Stimulated activated CD4-positive, alpha-beta T cell treated with anti-CD3 and anti-CD28 coated beads, Interleukin-12 subunit alpha, Interleukin-12 subunit beta, amount 100 ng/mL, for 48 hours (primary cell): ENCODE results near the gene CIB4.

ENCODE experiments used
- DNase-seq, 3 donors: peaks; one replicate each; pipeline ENCODE4 v3.0.0-alpha.2; 2020; ENCODE audit warnings: low read depth in 2 of 3, low spot score in 1 of 3

CIB4 gene

DNA sequence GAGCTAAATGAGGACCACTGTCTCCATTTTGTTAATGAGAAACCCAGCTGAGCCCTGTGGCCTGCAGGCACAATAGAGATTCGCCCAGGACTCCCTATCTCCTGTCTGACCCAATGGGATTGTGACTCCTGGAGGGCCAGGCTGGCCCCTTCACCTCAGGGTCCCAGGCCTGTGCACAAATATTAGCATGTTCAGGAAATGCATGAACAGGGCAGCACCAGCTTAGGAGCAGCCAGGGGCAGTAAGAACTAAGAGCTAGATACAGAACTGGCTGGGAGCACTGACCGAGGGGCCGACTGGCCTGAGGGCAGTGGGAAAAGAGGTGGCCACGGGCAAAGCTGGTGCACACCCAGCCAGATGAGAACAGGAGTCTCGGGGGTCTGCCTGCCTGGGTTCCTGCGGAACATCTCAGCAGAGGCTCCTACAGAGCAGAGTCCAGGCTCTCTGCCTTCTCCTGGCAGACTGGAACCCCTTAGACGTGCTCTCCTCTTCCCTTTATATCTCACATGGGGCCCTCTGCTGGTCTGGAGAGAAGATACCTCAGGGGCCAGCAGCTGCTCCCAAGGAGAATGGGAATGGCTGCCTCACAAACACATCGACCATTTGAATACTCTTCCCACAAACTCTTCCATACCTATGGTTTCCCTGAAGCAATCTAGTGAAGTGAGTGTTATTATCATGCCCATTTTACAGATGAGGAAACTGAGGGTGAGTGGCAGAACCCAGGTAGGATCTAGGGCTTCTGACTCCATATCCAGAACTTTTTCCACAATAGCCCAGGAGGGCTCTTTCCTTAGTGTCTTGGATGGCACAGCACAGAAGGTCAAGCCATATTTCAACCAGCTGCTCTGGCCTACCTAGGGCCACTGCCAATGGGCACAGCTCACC is 85.7 kb downstream of the CIB4 start:
- DNase-seq: no peak

- DNase-seq: no peak
Measured at GRCh38 chr2:26552641-26553374, 88.4 kb downstream of the CIB4 start.

- no peak for DNase-seq
Measured at GRCh38 chr2:26550276-26551015, 90.7 kb downstream of the CIB4 start.

DNA sequence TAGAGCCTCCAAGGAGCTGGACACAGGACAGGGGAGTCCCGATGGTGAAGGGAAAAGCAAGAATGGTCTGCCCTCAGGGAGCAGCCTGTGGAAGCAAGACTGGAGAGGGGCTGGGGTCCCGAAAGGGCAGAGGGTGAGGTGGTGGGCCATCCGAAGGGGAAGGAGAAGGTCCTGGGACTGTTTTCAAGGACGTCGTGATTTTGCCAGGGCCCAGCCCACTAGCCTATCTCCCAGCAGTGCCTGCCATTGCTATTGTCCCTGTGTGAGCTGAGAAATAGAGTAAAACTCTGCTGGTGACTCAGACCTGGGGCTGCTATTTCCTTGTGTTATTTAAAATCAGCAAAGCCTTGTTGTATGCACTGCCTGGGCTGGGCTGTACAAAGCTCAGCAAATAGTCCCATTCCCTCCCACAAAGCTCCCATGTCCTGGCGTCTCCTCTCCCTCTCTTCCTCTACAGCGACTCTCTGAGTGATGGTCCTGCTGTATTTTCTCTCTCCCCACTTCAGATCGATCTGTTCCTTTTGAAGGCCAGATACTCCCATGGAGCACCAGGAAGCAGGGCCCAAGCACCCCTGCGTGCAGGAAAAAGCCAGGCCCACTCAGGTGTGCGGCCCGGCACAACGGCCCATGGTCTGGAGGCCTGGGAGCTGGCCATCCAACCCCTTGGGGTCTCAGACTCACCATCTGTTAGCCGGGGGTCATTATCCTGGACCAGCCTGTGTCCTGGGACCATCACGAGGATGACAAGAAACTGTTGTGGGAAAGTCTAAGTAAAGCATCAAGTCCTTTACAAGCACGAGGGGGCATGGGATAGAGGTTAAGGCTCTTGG is 98.3 kb downstream of the CIB4 start:
- no peak for DNase-seq

GRCh38 chr2:26542194-26542455 is 99.0 kb downstream of the CIB4 start:
- no peak for DNase-seq

- no peak for DNase-seq
Measured at GRCh38 chr2:26541401-26542193, 99.6 kb downstream of the CIB4 start.

GRCh38 chr2:26540961-26541360 is 100.2 kb downstream of the CIB4 start:
- no peak for DNase-seq

DNA sequence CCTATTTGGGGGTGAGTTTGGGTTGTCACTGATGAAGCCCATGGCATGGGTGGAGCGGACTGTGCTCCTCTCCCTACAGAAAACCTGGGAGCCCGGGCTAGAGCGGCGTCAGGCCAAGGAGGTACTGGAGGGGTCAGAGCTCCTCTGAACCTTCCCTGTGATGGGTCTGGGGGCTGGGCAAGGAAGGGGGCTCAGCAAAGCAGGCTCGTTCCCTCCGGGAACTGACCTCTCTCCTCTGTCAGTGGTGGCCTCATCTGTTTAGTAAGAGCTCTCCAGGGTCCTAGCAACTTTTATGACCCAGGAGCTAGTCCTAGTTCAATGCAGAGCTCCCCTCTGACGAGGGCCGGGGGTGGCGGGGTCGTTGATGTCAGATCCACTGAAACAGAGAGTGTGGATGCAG is 100.9 kb downstream of the CIB4 start:
- DNase-seq: no peak

- DNase-seq: no peak
Measured at GRCh38 chr2:26537826-26538475, 103.2 kb downstream of the CIB4 start.

GRCh38 chr2:26537069-26537825 is 103.9 kb downstream of the CIB4 start:
- no peak for DNase-seq

GRCh38 chr2:26536371-26537068 is 104.6 kb downstream of the CIB4 start:
- DNase-seq: no peak

- no peak for DNase-seq
Measured at GRCh38 chr2:26535663-26536275, 105.4 kb downstream of the CIB4 start.

GRCh38 chr2:26534865-26535662 is 106.1 kb downstream of the CIB4 start:
- DNase-seq: no peak

DNA sequence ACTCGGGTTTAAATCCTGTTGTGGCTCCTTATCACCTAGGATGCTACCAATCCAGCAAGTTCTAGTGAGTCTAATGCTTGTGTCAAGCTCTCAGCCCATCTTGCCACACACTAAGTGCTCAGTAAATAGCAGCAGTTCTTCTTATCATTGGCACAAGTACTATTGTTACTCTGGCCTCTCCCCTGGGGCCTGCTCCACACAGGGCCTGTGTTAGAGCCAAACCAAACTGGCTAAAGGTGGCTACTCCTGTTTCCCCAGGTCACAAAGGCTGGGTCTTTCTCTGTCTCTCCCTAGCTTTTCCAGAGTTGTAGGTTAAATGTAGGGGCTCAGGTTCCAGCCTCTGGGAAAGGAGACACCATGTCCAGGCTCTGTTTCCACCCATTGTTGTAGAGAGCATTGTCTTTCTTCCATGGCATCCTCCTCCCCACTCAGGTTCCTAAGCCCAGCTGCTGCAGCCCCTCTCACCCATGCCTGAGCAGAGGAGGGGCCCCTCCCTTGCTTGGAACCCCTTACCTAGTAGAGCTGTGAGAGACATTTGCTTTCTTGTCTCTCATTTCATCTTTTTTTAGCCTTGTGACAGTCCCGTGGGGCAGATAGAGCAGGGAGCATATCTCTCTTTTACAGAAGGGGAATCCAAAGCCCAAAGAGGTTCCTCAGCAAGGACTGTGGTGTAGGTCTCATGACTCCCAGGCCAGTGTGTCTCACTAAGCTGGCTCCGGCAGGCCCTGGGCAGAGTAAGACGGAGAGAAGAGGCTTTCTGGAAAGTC is 106.9 kb downstream of the CIB4 start:
- DNase-seq: no peak

- no peak for DNase-seq
Measured at GRCh38 chr2:26533661-26534060, 107.5 kb downstream of the CIB4 start.
